ENCODE results near the gene FFAR4.

FFAR4 gene

GRCh38 chr10:93547522-93547921, 18.9 kb upstream of the FFAR4 start:
- H3K4me3 ChIP-seq (ENCODE audit: low read length) = no peak overlapping the region
- no peak for DNase-seq (ENCODE audit: low read depth)
- TF ChIP-seq CTCF (conservative IDR thresholded peaks at IDR 0.05; ENCODE audit: low read depth, low read length) = no peak

GRCh38 chr10:93548376-93549071, 17.9 kb upstream of the FFAR4 start:
- H3K4me3 ChIP-seq (ENCODE audit: low read length) = no peak overlapping the region
- TF ChIP-seq CTCF (conservative IDR thresholded peaks at IDR 0.05; ENCODE audit: low read depth, low read length) = no peak
- DNase-seq (ENCODE audit: low read depth) = no peak

- DNase-seq (ENCODE audit: low read depth) = no peak
- TF ChIP-seq CTCF (conservative IDR thresholded peaks at IDR 0.05; ENCODE audit: low read depth, low read length) = no peak
- H3K4me3 ChIP-seq (ENCODE audit: low read length) = no peak overlapping the region
Observed at GRCh38 chr10:93550606-93551005, 15.9 kb upstream of the FFAR4 start.

GRCh38 chr10:93552780-93553179, 13.7 kb upstream of the FFAR4 start:
- DNase-seq (ENCODE audit: low read depth) = no peak
- no peak overlapping the region for H3K4me3 ChIP-seq (ENCODE audit: low read length)
- TF ChIP-seq CTCF (conservative IDR thresholded peaks at IDR 0.05; ENCODE audit: low read depth, low read length) = no peak

GRCh38 chr10:93553482-93554315, 12.8 kb upstream of the FFAR4 start:
- no peak overlapping the region for H3K4me3 ChIP-seq (ENCODE audit: low read length)
- DNase-seq (ENCODE audit: low read depth) = no peak
- TF ChIP-seq CTCF (conservative IDR thresholded peaks at IDR 0.05; ENCODE audit: low read depth, low read length) = no peak

- DNase-seq (ENCODE audit: low read depth) = no peak
- no peak overlapping the region for H3K4me3 ChIP-seq (ENCODE audit: low read length)
- TF ChIP-seq CTCF (conservative IDR thresholded peaks at IDR 0.05; ENCODE audit: low read depth, low read length) = no peak
Observed at GRCh38 chr10:93554316-93554663, 12.2 kb upstream of the FFAR4 start.

Data from retinal pigment epithelial cell (primary cell).